Mesothelial cell of epicardium (in vitro differentiated cells): ENCODE data around the gene TLL1. TPM values are rescaled to one million over a fixed set of nuclear protein-coding genes. Genes with fewer than 3 reads are reported as not detected.

ENCODE experiments used
- DNase-seq, 2 experiments: peaks; one replicate each; pipeline ENCODE4 v3.0.0; 2021; ENCODE audit warnings: low spot score in 2 of 2; ENCODE audit not compliant: unreplicated experiment in 2 of 2
- H3K27ac Mint-ChIP-seq: 2 replicates; pipeline ENCODE4 v1.8.0; 2021; ENCODE audit warnings: mixed read lengths
- H3K27me3 Mint-ChIP-seq: 2 replicates; pipeline ENCODE4 v1.8.0; 2021; ENCODE audit warnings: low read depth, mixed read lengths
- H3K36me3 Mint-ChIP-seq: 2 replicates; pipeline ENCODE4 v1.8.0; 2021; ENCODE audit warnings: mixed read lengths
- H3K4me1 Mint-ChIP-seq: 2 replicates; pipeline ENCODE4 v1.8.0; 2021; ENCODE audit warnings: mixed read lengths
- H3K4me3 Mint-ChIP-seq: 2 replicates; pipeline ENCODE4 v1.8.0; 2021; ENCODE audit warnings: mild to moderate bottlenecking, moderate library complexity, mixed read lengths
- H3K9me3 Mint-ChIP-seq: 2 replicates; pipeline ENCODE4 v1.8.0; 2021; ENCODE audit warnings: mixed read lengths
- total RNA-seq: library from RNA; stranded (reverse); gene quantifications from 3 replicates; pipeline ENCODE4 v1.2.1, GENCODE V29; 2021
- TF ChIP-seq, protein P1 (sequence below): fragments of 200-600 bp; sonication (generic); IDR thresholded peaks from one replicate; pipeline ENCODE4 v1.5.0; 2021; ENCODE audit warnings: antibody characterized with exemption; ENCODE audit not compliant: unreplicated experiment

Gene TLL1
- total RNA-seq, 1 donor from 2014 or later, result 1.8 TPM

DNA sequence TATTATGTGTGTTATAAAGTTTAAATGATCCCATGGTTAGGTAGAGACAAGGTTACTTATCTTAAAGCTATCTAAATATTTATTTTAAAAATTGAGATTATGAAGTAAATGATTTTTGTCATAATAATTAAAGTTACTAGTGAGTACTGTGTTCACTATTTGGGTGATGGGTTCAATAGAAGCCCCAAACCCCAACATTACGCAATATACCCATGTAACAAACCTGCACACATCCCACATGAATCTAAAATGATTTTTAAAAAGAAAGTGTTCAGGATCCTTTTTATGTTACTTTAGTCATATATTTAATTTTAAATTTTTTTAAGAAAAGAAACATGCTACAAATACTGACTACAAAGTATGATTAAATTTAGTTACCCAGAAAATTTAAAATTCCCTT is 193.9 kb downstream of the TLL1 start:
- Mint-ChIP-seq H3K4me3 (no peak overlapping the region), H3K36me3 (no peaks in the 10 kb centered on the region), H3K4me1 (no peaks in the 10 kb centered on the region), H3K27ac (no peak overlapping the region), H3K9me3 (peaks cover 6% of the 10 kb centered on the region), H3K27me3 (no peaks in the 10 kb centered on the region)
- TF ChIP-seq, protein P1, sequence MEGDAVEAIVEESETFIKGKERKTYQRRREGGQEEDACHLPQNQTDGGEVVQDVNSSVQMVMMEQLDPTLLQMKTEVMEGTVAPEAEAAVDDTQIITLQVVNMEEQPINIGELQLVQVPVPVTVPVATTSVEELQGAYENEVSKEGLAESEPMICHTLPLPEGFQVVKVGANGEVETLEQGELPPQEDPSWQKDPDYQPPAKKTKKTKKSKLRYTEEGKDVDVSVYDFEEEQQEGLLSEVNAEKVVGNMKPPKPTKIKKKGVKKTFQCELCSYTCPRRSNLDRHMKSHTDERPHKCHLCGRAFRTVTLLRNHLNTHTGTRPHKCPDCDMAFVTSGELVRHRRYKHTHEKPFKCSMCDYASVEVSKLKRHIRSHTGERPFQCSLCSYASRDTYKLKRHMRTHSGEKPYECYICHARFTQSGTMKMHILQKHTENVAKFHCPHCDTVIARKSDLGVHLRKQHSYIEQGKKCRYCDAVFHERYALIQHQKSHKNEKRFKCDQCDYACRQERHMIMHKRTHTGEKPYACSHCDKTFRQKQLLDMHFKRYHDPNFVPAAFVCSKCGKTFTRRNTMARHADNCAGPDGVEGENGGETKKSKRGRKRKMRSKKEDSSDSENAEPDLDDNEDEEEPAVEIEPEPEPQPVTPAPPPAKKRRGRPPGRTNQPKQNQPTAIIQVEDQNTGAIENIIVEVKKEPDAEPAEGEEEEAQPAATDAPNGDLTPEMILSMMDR, result no peak
- DNase-seq, result no peak

DNA sequence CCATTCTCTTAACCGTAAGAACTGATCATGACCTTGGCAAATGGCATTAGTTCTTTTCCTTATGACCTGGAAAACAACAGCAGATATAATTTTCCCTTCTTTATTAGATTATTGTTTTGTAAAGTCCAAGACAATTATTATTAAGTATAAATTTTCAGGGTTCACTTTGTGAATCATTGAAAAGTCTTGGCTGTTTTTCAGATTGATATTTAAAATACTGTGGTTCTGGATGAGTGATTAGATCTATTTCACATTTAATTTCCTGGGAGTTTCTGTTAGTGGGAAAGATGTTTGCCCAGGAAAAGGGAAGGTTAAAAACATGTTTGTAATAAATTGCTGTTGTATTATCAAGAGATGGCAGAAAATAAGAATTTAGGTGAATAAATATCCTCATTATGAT is 194.9 kb downstream of the TLL1 start:
- H3K36me3 Mint-ChIP-seq, result no peaks in the 10 kb centered on the region
- H3K4me1 Mint-ChIP-seq, result no peaks in the 10 kb centered on the region
- TF ChIP-seq, protein P1, result no peak
- no peaks in the 10 kb centered on the region for H3K27me3 Mint-ChIP-seq
- no peak overlapping the region for H3K27ac Mint-ChIP-seq
- DNase-seq, result no peak
- H3K4me3 Mint-ChIP-seq, result no peak overlapping the region
- H3K9me3 Mint-ChIP-seq, result no peaks in the 10 kb centered on the region

DNA sequence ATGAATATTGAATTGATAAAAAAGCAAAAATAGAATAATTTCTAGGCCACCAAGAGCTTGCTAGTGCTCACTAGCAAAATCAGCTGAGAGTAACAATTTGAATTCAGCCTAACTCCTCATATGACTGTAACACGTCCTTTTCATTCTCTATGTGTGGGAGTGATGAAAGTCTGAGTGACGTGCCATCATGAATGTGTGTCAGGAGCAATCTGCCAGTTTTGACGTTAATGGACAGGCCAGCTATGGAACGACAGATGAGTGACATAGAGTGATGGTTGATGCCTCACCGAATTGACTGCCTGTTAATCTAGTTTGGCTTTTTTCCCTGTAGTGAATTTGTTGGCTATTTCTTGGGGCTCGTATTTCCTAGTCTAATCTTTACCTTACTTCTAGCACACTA is 200.7 kb downstream of the TLL1 start:
- no peaks in the 10 kb centered on the region for H3K4me1 Mint-ChIP-seq
- TF ChIP-seq, protein P1, result no peak

DNA sequence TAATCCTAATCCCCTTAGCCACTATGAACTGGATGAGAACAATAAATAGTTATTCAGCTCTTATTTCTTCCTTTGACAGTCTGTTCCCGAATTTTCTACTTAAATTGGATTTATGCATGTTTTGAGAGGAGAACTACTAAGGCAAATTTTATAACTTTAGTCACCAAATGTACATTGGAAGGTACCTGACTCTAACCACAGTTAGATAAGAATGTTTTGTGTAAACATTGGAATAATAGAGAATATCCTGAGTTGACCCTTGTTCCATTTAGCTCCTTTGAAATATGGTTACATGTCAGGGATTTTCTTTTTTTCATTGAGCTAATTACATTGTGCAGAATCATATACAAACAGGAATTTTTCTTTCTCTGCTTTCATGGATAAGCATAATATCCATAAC is 202.6 kb downstream of the TLL1 start:
- DNase-seq, result no peak

More for the DNA sequence above, 200.7 kb downstream of the TLL1 start:
- Mint-ChIP-seq H3K9me3 (no peaks in the 10 kb centered on the region), H3K4me3 (no peak overlapping the region), H3K27me3 (no peaks in the 10 kb centered on the region), H3K36me3 (no peaks in the 10 kb centered on the region), H3K27ac (no peak overlapping the region)
- DNase-seq, result no peak

DNA sequence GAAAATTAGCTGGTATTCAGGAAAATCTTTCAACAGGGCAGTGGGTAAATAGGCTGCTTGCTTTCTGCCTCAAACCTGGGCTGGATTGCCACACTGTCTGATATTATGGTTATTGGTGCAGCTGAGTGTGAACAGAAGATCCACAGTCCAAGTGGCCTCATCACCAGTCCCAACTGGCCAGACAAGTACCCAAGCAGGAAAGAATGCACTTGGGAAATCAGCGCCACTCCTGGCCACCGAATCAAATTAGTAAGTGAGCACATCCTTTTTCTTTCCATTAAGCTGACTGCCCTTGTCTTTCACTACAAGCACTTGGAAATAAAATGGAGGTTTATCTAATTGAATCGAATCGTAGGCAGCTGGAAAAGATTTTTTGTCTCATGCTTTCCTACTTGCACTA is 204.7 kb downstream of the TLL1 start:
- peaks cover 8% of the 10 kb centered on the region for H3K27me3 Mint-ChIP-seq
- H3K36me3 Mint-ChIP-seq, result no peaks in the 10 kb centered on the region
- H3K27ac Mint-ChIP-seq, result no peak overlapping the region
- TF ChIP-seq, protein P1, result no peak
- no peaks in the 10 kb centered on the region for H3K9me3 Mint-ChIP-seq
- H3K4me1 Mint-ChIP-seq, result no peaks in the 10 kb centered on the region
- DNase-seq, result no peak
- no peak overlapping the region for H3K4me3 Mint-ChIP-seq

More for the DNA sequence above, 202.6 kb downstream of the TLL1 start:
- Mint-ChIP-seq H3K27ac (no peak overlapping the region), H3K27me3 (no peaks in the 10 kb centered on the region), H3K4me1 (no peaks in the 10 kb centered on the region), H3K9me3 (no peaks in the 10 kb centered on the region), H3K4me3 (no peak overlapping the region), H3K36me3 (no peaks in the 10 kb centered on the region)
- TF ChIP-seq, protein P1, result no peak

DNA sequence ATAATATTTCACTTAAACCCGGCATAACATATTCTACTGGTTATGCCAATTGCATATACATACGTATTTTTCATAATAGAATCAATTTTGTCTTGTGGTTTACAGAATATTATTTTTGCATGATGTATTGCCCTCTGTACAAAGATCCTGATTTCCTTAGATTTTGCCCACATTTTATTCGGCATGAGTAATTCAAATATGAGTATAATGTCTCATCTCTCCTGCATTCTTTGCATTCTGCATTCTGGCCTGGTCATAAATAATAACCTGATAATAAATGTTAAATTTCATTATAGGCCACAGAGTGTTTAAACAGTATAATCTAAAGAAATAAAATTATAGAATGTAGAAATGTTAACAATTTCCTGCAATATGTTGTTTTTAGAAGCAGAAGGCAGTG is 205.3 kb downstream of the TLL1 start:
- H3K4me1 Mint-ChIP-seq, result no peaks in the 10 kb centered on the region
- H3K4me3 Mint-ChIP-seq, result no peak overlapping the region
- no peak for DNase-seq
- H3K9me3 Mint-ChIP-seq, result no peaks in the 10 kb centered on the region
- no peak overlapping the region for H3K27ac Mint-ChIP-seq
- TF ChIP-seq, protein P1, result no peak
- H3K36me3 Mint-ChIP-seq, result no peaks in the 10 kb centered on the region
- H3K27me3 Mint-ChIP-seq, result peaks cover 8% of the 10 kb centered on the region
